Stimulated activated CD4-positive, alpha-beta T cell treated with anti-CD3 and anti-CD28 coated beads, Interleukin-1b, Interleukin-23, amount 100 ng/mL, for 1 hour (primary cell): Measurements from ENCODE around the gene CHD3.
"Not testable (repeated sequence)": the region's sequence is repeated elsewhere in the genome, so short reads cannot be mapped to it uniquely, and the experiment has no call there.

Experiments
- DNase-seq, 2 donors: peaks; one replicate each; pipeline ENCODE4 v3.0.0-alpha.2; 2020; ENCODE audit warnings: low read depth in 2 of 2

Gene CHD3

GRCh38 chr17:7931709-7932482 is 43.3 kb downstream of the CHD3 start, which contains the start of the genes CNTROB and TRAPPC1:
CNTROB (plus strand) TSS chr17:7932206; CDS start chr17:7933080, 874 bp downstream.
TRAPPC1 (minus strand) TSS chr17:7931946; CDS start chr17:7931829, 117 bp downstream.
- peak; percentile 98 to 99 for DNase-seq

GRCh38 chr17:7932483-7932891 is 43.9 kb downstream of the CHD3 start:
- no peak for DNase-seq

GRCh38 chr17:7932949-7933348 is 44.4 kb downstream of the CHD3 start:
- no peak for DNase-seq

GRCh38 chr17:7935859-7936258 is 47.3 kb downstream of the CHD3 start:
- no peak for DNase-seq

- no peak for DNase-seq
Measured at GRCh38 chr17:7940034-7940433, 51.4 kb downstream of the CHD3 start.

- DNase-seq: no peak
Measured at GRCh38 chr17:7940743-7941142, 52.2 kb downstream of the CHD3 start.

- DNase-seq: no peak
Measured at GRCh38 chr17:7943291-7943690, 54.7 kb downstream of the CHD3 start.

- DNase-seq: no peak
Measured at GRCh38 chr17:7944326-7944725, 55.7 kb downstream of the CHD3 start.

GRCh38 chr17:7945651-7946050 is 57.1 kb downstream of the CHD3 start:
- no peak for DNase-seq

- DNase-seq: no peak
Measured at GRCh38 chr17:7946441-7946840, 57.9 kb downstream of the CHD3 start.

- no peak for DNase-seq
Measured at GRCh38 chr17:7947651-7948050, 59.1 kb downstream of the CHD3 start.

- DNase-seq: no peak
Measured at GRCh38 chr17:7950578-7950977, 62.0 kb downstream of the CHD3 start.

- DNase-seq: no peak
Measured at GRCh38 chr17:7951143-7951792, 62.7 kb downstream of the CHD3 start.

GRCh38 chr17:7953266-7953665 is 64.7 kb downstream of the CHD3 start:
- not testable (repeated sequence) for DNase-seq

- DNase-seq: no peak
Measured at GRCh38 chr17:7955414-7956227, 67.0 kb downstream of the CHD3 start.

GRCh38 chr17:7956228-7956965 is 67.8 kb downstream of the CHD3 start:
- no peak for DNase-seq

GRCh38 chr17:7959503-7960253 is 71.1 kb downstream of the CHD3 start:
- DNase-seq: no peak

GRCh38 chr17:7961421-7961820 is 72.8 kb downstream of the CHD3 start:
- DNase-seq: no peak
